HG03066 (cell line): Measurements from ENCODE around the gene CACNA1C.

Experiments used
- ATAC-seq: cut with Tn5 transposase; IDR thresholded peaks from one replicate; pipeline ENCODE4 v1.9.1; 2021; ENCODE audit warnings: low read depth; ENCODE audit not compliant: unreplicated experiment

Gene CACNA1C

GRCh38 chr12:2332236-2332635, 279.4 kb downstream of the CACNA1C start:
- ATAC-seq, result no peak

- ATAC-seq, result no peak
These were observed 280.2 kb downstream of the CACNA1C start for GRCh38 chr12:2332947-2333346.

- no peak for ATAC-seq
These were observed 280.9 kb downstream of the CACNA1C start for GRCh38 chr12:2333491-2334195.

GRCh38 chr12:2334271-2334670, 281.5 kb downstream of the CACNA1C start:
- no peak for ATAC-seq

GRCh38 chr12:2334689-2335088, 281.9 kb downstream of the CACNA1C start:
- no peak for ATAC-seq

GRCh38 chr12:2335109-2335508, 282.3 kb downstream of the CACNA1C start:
- ATAC-seq, result no peak

- no peak for ATAC-seq
These were observed 282.7 kb downstream of the CACNA1C start for GRCh38 chr12:2335513-2335912.

GRCh38 chr12:2335916-2336315, 283.1 kb downstream of the CACNA1C start:
- no peak for ATAC-seq

- ATAC-seq, result peak; percentile 96
These were observed 283.6 kb downstream of the CACNA1C start for GRCh38 chr12:2336409-2336829.

- ATAC-seq, result no peak
These were observed 284.5 kb downstream of the CACNA1C start for GRCh38 chr12:2337031-2338010.

GRCh38 chr12:2338381-2338780, 285.6 kb downstream of the CACNA1C start:
- no peak for ATAC-seq

- no peak for ATAC-seq
These were observed 286.2 kb downstream of the CACNA1C start for GRCh38 chr12:2338991-2339431.

GRCh38 chr12:2341051-2341751, 288.4 kb downstream of the CACNA1C start:
- no peak for ATAC-seq

- no peak for ATAC-seq
These were observed 289.1 kb downstream of the CACNA1C start for GRCh38 chr12:2341871-2342270.

- ATAC-seq, result no peak
These were observed 290.9 kb downstream of the CACNA1C start for GRCh38 chr12:2343681-2344080.

- no peak for ATAC-seq
These were observed 291.7 kb downstream of the CACNA1C start for GRCh38 chr12:2344476-2344875.

- ATAC-seq, result no peak
These were observed 292.1 kb downstream of the CACNA1C start for GRCh38 chr12:2344885-2345284.

GRCh38 chr12:2345902-2346301, 293.1 kb downstream of the CACNA1C start:
- ATAC-seq, result no peak

GRCh38 chr12:2346416-2346815, 293.6 kb downstream of the CACNA1C start:
- no peak for ATAC-seq

GRCh38 chr12:2347137-2347843, 294.5 kb downstream of the CACNA1C start:
- ATAC-seq, result no peak
